PC-3 (cell line): ENCODE data around the gene TCP11.
"Not testable (repeated sequence)": the region's sequence is repeated elsewhere in the genome, so short reads cannot be mapped to it uniquely, and the experiment has no call there.

Experiments used
- CTCF ChIP-seq: fragments of 300-600 bp; sonication (generic); conservative IDR thresholded peaks from 2 replicates; pipeline ENCODE4 v1.5.1; 2017; ENCODE audit warnings: antibody characterized with exemption, low read depth, mild to moderate bottlenecking, low read length
- EZH2phosphoT487 ChIP-seq: fragments of 300-600 bp; sonication (generic); IDR thresholded peaks from 2 replicates; pipeline ENCODE4 v1.6.1; 2018; ENCODE audit warnings: mild to moderate bottlenecking, antibody characterized with exemption, low read length, borderline replicate concordance

GRCh38 chr6:35106061-35106460 lies 35.1 kb downstream of the TCP11 start:
- TF ChIP-seq CTCF, EZH2phosphoT487: not testable (repeated sequence)
